Fibroblast of skin of left quadriceps (primary cell): ENCODE measurements around the gene FASTKD2.

Experiments used
- DNase-seq, 2 experiments: peaks; one replicate each; pipeline ENCODE4 v3.0.0-alpha.2; 2013; ENCODE audit warnings: low read depth in 2 of 2

The FASTKD2 gene

DNA sequence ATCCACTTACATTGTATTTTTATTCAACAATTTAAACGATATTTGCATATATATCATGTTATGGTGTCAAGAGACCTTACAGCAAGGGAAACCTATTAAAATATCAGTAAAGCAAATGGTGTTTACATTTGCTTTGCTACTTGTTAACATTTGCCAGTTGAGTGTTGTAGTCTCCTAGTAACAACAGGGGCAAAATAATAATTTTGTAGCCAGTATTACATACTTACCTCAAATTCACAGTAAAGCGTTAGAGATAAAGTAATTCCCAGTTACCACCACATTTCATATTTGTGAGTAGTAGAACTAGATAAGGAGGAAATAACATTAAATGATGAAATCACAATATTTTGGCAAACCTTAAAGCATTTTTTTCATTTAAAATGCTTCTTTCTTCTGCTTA lies 71.3 kb downstream of the FASTKD2 start:
- DNase-seq = no peak

DNA sequence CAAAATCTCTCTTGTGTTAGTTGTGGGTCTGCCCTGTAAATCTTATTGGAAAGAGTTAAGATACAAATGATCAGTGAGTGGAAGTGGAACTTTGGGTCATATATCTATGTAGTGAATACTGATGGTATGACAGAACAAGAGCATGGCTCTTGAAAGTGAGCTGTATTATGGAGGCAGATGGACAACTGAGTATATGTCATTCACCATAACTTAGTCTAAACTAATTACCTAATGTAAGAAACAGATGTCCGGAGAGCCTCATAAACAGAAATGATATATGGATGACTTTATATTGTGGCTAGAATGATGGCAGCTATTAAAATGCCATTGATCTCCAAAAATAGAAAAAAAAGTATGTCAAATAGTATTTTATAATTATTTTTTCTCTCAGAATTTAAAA lies 72.4 kb downstream of the FASTKD2 start:
- no peak for DNase-seq

GRCh38 chr2:206838690-206839089 lies 73.3 kb downstream of the FASTKD2 start:
- DNase-seq = no peak

GRCh38 chr2:206840999-206841398 lies 75.6 kb downstream of the FASTKD2 start:
- no peak for DNase-seq
